Astrocyte (in vitro differentiated cells and primary cell): ENCODE data around the gene PEPD. TPM values are rescaled to one million over a fixed set of nuclear protein-coding genes. Genes with fewer than 3 reads are reported as not detected.

Source experiments
- DNase-seq: peaks from one replicate; pipeline ENCODE4 v3.0.0-alpha.2; 2010; ENCODE audit warnings: low read depth
- FAIRE-seq: peaks from 2 replicates; lab custom pipeline; 2011; peaks lifted over from hg19 to GRCh38; lab: Jason Lieb, UNC
- H2AFZ ChIP-seq: 2 replicates; pipeline ENCODE4 v1.6.0; 2012; ENCODE audit warnings: low read depth, low read length, inconsistent platforms
- H3K27ac ChIP-seq: 2 replicates; pipeline ENCODE4 v1.5.1; 2011; ENCODE audit warnings: low read depth, low read length, inconsistent platforms
- H3K27me3 ChIP-seq: 2 replicates; pipeline ENCODE4 v1.6.0; 2011; ENCODE audit warnings: low read length, inconsistent platforms; ENCODE audit not compliant: insufficient read depth
- H3K36me3 ChIP-seq: 2 replicates; pipeline ENCODE4 v1.5.1; 2011; ENCODE audit warnings: low read length, inconsistent platforms; ENCODE audit not compliant: insufficient read depth
- H3K4me1 ChIP-seq: 2 replicates; pipeline ENCODE4 v1.5.1; 2011; ENCODE audit warnings: low read length, inconsistent platforms; ENCODE audit not compliant: insufficient read depth
- H3K4me2 ChIP-seq: 2 replicates; pipeline ENCODE4 v1.6.0; 2012; ENCODE audit warnings: low read length, inconsistent platforms
- H3K4me3 ChIP-seq: 2 replicates; pipeline ENCODE4 v1.5.1; 2011; ENCODE audit warnings: low read depth, mild to moderate bottlenecking, low read length, inconsistent platforms; ENCODE audit not compliant: insufficient read depth
- H3K79me2 ChIP-seq: 2 replicates; pipeline ENCODE4 v1.6.0; 2012; ENCODE audit warnings: mild to moderate bottlenecking, low read length, inconsistent platforms; ENCODE audit not compliant: insufficient read depth
- H3K9ac ChIP-seq: 2 replicates; pipeline ENCODE4 v1.6.0; 2012; ENCODE audit warnings: mild to moderate bottlenecking, low read length, inconsistent platforms
- H3K9me3 ChIP-seq: 2 replicates; pipeline ENCODE4 v1.5.1; 2012; ENCODE audit warnings: low read depth, mild to moderate bottlenecking, low read length, inconsistent platforms; ENCODE audit not compliant: insufficient read depth
- H4K20me1 ChIP-seq: 2 replicates; pipeline ENCODE4 v1.6.0; 2012; ENCODE audit warnings: low read length, inconsistent platforms; ENCODE audit not compliant: insufficient read depth
- H3K27ac Mint-ChIP-seq: one replicate; pipeline ENCODE4 v1.8.0; 2021; ENCODE audit warnings: mild to moderate bottlenecking, mixed read lengths; ENCODE audit not compliant: unreplicated experiment
- H3K27me3 Mint-ChIP-seq: one replicate; pipeline ENCODE4 v1.8.0; 2021; ENCODE audit warnings: low read depth, mixed read lengths; ENCODE audit not compliant: unreplicated experiment
- H3K36me3 Mint-ChIP-seq: one replicate; pipeline ENCODE4 v1.8.0; 2021; ENCODE audit warnings: low read depth, mixed read lengths; ENCODE audit not compliant: unreplicated experiment
- H3K4me1 Mint-ChIP-seq: one replicate; pipeline ENCODE4 v1.8.0; 2021; ENCODE audit warnings: low read depth, mixed read lengths; ENCODE audit not compliant: unreplicated experiment
- H3K4me3 Mint-ChIP-seq: one replicate; pipeline ENCODE4 v1.8.0; 2021; ENCODE audit warnings: mild to moderate bottlenecking, moderate library complexity, mixed read lengths; ENCODE audit not compliant: unreplicated experiment
- H3K9me3 Mint-ChIP-seq: one replicate; pipeline ENCODE4 v1.8.0; 2021; ENCODE audit warnings: mild to moderate bottlenecking, mixed read lengths; ENCODE audit not compliant: unreplicated experiment
- CTCF ChIP-seq: IDR thresholded peaks from 2 replicates; pipeline ENCODE4 v1.5.1; 2011; ENCODE audit warnings: low read depth, mild to moderate bottlenecking, inconsistent platforms, low read length, moderate library complexity; ENCODE audit not compliant: insufficient read depth
- EZH2 ChIP-seq: IDR thresholded peaks from 2 replicates; pipeline ENCODE4 v1.6.1; 2012; ENCODE audit warnings: mild to moderate bottlenecking, low read length, inconsistent platforms; ENCODE audit not compliant: insufficient read depth
- total RNA-seq: library from RNA; stranded (reverse); gene quantifications from 2 replicates; pipeline ENCODE4 v1.2.1, GENCODE V29; 2021

The PEPD gene
- total RNA-seq, 1 donor from 2014 or later: 37.9 TPM

GRCh38 chr19:33472691-33473652, 48.6 kb downstream of the PEPD start:
- Mint-ChIP-seq H3K36me3 (peaks cover 13% of the 10 kb centered on the region), H3K4me3 (no peak overlapping the region), H3K9me3 (peaks cover 4% of the 10 kb centered on the region), H3K27ac (peak overlapping the region; percentile 35), H3K27me3 (no peaks in the 10 kb centered on the region), H3K4me1 (peaks cover 21% of the 10 kb centered on the region)
- H3K4me2 ChIP-seq: peak overlapping the region; percentile 83
- H3K36me3 ChIP-seq: no peaks in the 10 kb centered on the region
- peak; percentile 99 for FAIRE-seq
- peak; percentile 99 for DNase-seq
- no peak for TF ChIP-seq CTCF
- TF ChIP-seq EZH2: no peak
- H3K27me3 ChIP-seq: no peaks in the 10 kb centered on the region
- no peaks in the 10 kb centered on the region for H3K9me3 ChIP-seq
- H2AFZ ChIP-seq: no peak overlapping the region
- H3K27ac ChIP-seq: peak overlapping the region; percentile 99
- peak overlapping the region; percentile 92 for H3K9ac ChIP-seq
- peak overlapping the region; percentile 46 for H3K4me3 ChIP-seq
- H3K79me2 ChIP-seq: no peaks in the 10 kb centered on the region
- H4K20me1 ChIP-seq: peaks cover 5% of the 10 kb centered on the region
- H3K4me1 ChIP-seq: peaks cover 37% of the 10 kb centered on the region

GRCh38 chr19:33472226-33472625, 49.4 kb downstream of the PEPD start:
- Histone ChIP-seq H3K36me3 (no peaks in the 10 kb centered on the region), H3K4me1 (peaks cover 30% of the 10 kb centered on the region), H3K9ac (peak overlapping the region; percentile 62), H3K9me3 (no peaks in the 10 kb centered on the region), H2AFZ (no peak overlapping the region), H3K4me3 (no peak overlapping the region), H3K79me2 (no peaks in the 10 kb centered on the region), H3K27me3 (no peaks in the 10 kb centered on the region), H4K20me1 (peaks cover 5% of the 10 kb centered on the region), H3K4me2 (peak overlapping the region; percentile 83), H3K27ac (peak overlapping the region; percentile 99)
- Mint-ChIP-seq H3K36me3 (peaks cover 11% of the 10 kb centered on the region), H3K4me3 (no peak overlapping the region), H3K9me3 (peaks cover 3% of the 10 kb centered on the region), H3K4me1 (peaks cover 16% of the 10 kb centered on the region), H3K27ac (peak overlapping the region; percentile 35), H3K27me3 (no peaks in the 10 kb centered on the region)
- FAIRE-seq (no peak), DNase-seq (no peak)
- no peak for TF ChIP-seq EZH2
- TF ChIP-seq CTCF: no peak
